Measurements from ENCODE around the gene PACSIN2.

PACSIN2 gene

GRCh38 chr22:42967005-42967404, 47.9 kb downstream of the PACSIN2 start:
- Histone ChIP-seq H3K36me3 (ENCODE audit: control insufficient read depth, low read length) (no peaks in the 10 kb centered on the region), H3F3A (ENCODE audit: control insufficient read depth, insufficient read depth) (no peaks in the 10 kb centered on the region), H3K4me1 (ENCODE audit: control insufficient read depth, low read length) (peaks cover 14% of the 10 kb centered on the region), H3K4me2 (ENCODE audit: low read length) (no peak overlapping the region), H3K9me3 (ENCODE audit: control insufficient read depth, insufficient read depth, low read length) (no peaks in the 10 kb centered on the region), H3K4me3 (ENCODE audit: low read length) (no peak overlapping the region), H4K20me1 (ENCODE audit: control insufficient read depth, insufficient read depth, low read depth, low read length) (peaks cover 9% of the 10 kb centered on the region; the same call in 1 of the 2 replicates), H3K9me2 (replicated peaks; ENCODE audit: control insufficient read depth, low read length) (no peaks in the 10 kb centered on the region), H3K27me3 (ENCODE audit: control insufficient read depth, low read length) (no peaks in the 10 kb centered on the region), H3K27ac (ENCODE audit: low read depth, low read length) (no peak overlapping the region), H3K79me2 (ENCODE audit: control insufficient read depth, low read length) (peaks cover 68% of the 10 kb centered on the region)
- TF ChIP-seq CTCF (IDR thresholded peaks at IDR 0.05; ENCODE audit: low read depth, low read length, poor library complexity, severe bottlenecking) (no peak), EZH2phosphoT487 (IDR thresholded peaks at IDR 0.05; ENCODE audit: borderline replicate concordance, low read length) (no peak)

DNA sequence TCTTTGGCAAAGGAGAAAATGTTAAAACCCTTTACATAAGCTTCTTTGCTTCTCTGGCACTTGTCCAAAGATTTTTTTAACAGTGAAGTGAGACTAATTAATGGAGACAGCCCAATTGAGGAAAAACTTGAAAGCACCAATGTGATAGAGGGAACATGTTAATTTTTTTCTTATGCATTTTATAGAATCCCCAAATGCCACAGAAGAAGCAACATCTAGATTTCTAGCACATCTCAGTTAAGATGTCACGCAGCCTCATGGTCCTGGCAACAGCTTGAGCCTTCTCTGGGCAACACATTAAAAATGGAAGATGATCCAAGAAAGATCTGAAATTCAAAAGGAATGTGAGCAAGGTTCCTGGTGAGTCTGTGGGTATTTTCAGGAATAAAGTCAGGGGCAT, 48.5 kb downstream of the PACSIN2 start:
- H3K9me2 ChIP-seq (replicated peaks; ENCODE audit: control insufficient read depth, low read length), result no peaks in the 10 kb centered on the region
- H3K79me2 ChIP-seq (ENCODE audit: control insufficient read depth, low read length), result peaks cover 71% of the 10 kb centered on the region
- peaks cover 14% of the 10 kb centered on the region for H3K4me1 ChIP-seq (ENCODE audit: control insufficient read depth, low read length)
- H3K4me2 ChIP-seq (ENCODE audit: low read length), result no peak overlapping the region
- TF ChIP-seq EZH2phosphoT487 (IDR thresholded peaks at IDR 0.05; ENCODE audit: borderline replicate concordance, low read length) (no peak), CTCF (IDR thresholded peaks at IDR 0.05; ENCODE audit: low read depth, low read length, poor library complexity, severe bottlenecking) (no peak)
- no peaks in the 10 kb centered on the region for H3K9me3 ChIP-seq (ENCODE audit: control insufficient read depth, insufficient read depth, low read length)
- H3K27me3 ChIP-seq (ENCODE audit: control insufficient read depth, low read length), result no peaks in the 10 kb centered on the region
- H3K27ac ChIP-seq (ENCODE audit: low read depth, low read length), result no peak overlapping the region
- no peaks in the 10 kb centered on the region for H3K36me3 ChIP-seq (ENCODE audit: control insufficient read depth, low read length)
- H3K4me3 ChIP-seq (ENCODE audit: low read length), result no peak overlapping the region
- H3F3A ChIP-seq (ENCODE audit: control insufficient read depth, insufficient read depth), result no peaks in the 10 kb centered on the region
- H4K20me1 ChIP-seq (ENCODE audit: control insufficient read depth, insufficient read depth, low read depth, low read length), result peaks cover 9% of the 10 kb centered on the region; the same call in 1 of the 2 replicates

- Histone ChIP-seq H3K4me2 (ENCODE audit: low read length) (no peak overlapping the region), H3K4me1 (ENCODE audit: control insufficient read depth, low read length) (peaks cover 14% of the 10 kb centered on the region)
Measured at GRCh38 chr22:42964994-42965699, 49.8 kb downstream of the PACSIN2 start.

More at GRCh38 chr22:42964994-42965699, 49.8 kb downstream of the PACSIN2 start:
- TF ChIP-seq EZH2phosphoT487 (IDR thresholded peaks at IDR 0.05; ENCODE audit: borderline replicate concordance, low read length) (no peak), CTCF (IDR thresholded peaks at IDR 0.05; ENCODE audit: low read depth, low read length, poor library complexity, severe bottlenecking) (no peak)
- H4K20me1 ChIP-seq (ENCODE audit: control insufficient read depth, insufficient read depth, low read depth, low read length), result peaks cover 16% of the 10 kb centered on the region; the same call in 1 of the 2 replicates
- no peaks in the 10 kb centered on the region for H3K27me3 ChIP-seq (ENCODE audit: control insufficient read depth, low read length)
- peaks cover 75% of the 10 kb centered on the region for H3K79me2 ChIP-seq (ENCODE audit: control insufficient read depth, low read length)
- H3K27ac ChIP-seq (ENCODE audit: low read depth, low read length), result no peak overlapping the region
- no peak overlapping the region for H3K4me3 ChIP-seq (ENCODE audit: low read length)
- H3F3A ChIP-seq (ENCODE audit: control insufficient read depth, insufficient read depth), result no peaks in the 10 kb centered on the region
- no peaks in the 10 kb centered on the region for H3K9me3 ChIP-seq (ENCODE audit: control insufficient read depth, insufficient read depth, low read length)
- no peaks in the 10 kb centered on the region for H3K36me3 ChIP-seq (ENCODE audit: control insufficient read depth, low read length)
- no peaks in the 10 kb centered on the region for H3K9me2 ChIP-seq (replicated peaks; ENCODE audit: control insufficient read depth, low read length)

All from DOHH2 (cell line).